HG03097 (cell line): Measurements from ENCODE around the gene RHOT2.
A peak's percentile ranks its signal among the peaks of the same experiment; 100 is the strongest.

ENCODE experiments used
- ATAC-seq: cut with Tn5 transposase; IDR thresholded peaks from one replicate; pipeline ENCODE4 v1.9.1; 2021; ENCODE audit not compliant: unreplicated experiment, low FRiP score

RHOT2 gene

GRCh38 chr16:667780-668518, at the start of gene RHOT2:
Gene RHOT2, plus strand, starts transcription at chr16:668132. Its CDS starts 68 bp downstream, at chr16:668200.
- peak; percentile 82 for ATAC-seq

- no peak for ATAC-seq
Observed at GRCh38 chr16:619476-620100, 48.3 kb upstream of the RHOT2 start.

- ATAC-seq: no peak
Observed at GRCh38 chr16:620700-621525, 47.0 kb upstream of the RHOT2 start.

DNA sequence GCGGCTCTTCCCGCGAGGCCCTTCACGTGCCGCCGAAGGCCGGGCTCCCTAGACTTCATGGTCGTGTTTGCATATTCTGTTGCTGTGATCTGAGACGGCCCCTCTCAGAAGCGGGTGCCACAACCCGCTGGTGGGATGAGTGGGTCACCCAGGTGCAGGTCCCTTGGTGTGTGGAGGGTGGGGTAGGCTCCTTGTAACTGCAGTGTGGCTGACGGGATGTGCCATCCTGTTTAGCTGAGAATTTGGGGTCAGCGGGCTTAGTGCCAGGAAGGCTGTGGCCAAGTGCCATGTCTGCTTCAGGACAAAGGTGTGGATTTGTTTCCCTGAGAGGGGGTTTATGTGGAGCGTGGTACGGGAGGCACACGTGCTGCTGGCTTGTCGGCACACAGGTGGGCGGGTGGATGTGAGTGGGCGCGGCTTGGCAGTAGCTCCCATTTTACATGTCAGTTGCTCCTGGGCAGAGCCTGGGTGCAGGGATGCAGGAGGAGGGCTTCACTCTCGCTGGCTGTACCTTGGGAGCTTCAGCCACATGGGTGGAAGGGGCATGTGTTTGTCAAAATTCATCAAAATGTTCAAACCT, 46.3 kb upstream of the RHOT2 start:
- no peak for ATAC-seq

- ATAC-seq: no peak
Observed at GRCh38 chr16:622920-623280, 45.0 kb upstream of the RHOT2 start.

DNA sequence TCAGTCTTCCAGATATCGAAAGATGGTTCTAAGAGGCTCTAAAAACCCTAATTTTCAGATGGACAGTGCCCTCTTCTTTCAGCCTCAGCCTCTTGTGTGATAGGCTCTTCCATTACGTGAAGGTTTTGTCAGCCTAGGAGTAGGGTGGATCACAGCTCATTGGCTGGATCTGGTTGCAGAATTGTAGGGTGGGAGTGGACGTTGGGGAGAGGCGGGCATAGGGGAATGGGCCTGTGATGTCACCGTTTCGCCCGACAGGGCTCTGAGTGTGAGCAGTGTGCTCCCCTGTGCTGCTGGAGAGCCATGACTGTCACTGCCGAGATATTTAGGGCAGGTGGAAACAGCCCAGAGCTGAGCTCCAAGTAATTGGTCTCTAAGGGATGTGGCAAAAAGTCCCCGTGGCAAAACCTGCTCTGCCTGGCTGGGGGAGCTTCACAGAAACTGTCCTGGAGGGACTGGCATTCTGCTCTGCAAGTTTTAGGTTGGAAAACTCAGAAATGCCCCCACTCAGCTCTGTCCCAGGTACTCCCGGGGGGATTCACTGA, 43.3 kb upstream of the RHOT2 start:
- no peak for ATAC-seq

DNA sequence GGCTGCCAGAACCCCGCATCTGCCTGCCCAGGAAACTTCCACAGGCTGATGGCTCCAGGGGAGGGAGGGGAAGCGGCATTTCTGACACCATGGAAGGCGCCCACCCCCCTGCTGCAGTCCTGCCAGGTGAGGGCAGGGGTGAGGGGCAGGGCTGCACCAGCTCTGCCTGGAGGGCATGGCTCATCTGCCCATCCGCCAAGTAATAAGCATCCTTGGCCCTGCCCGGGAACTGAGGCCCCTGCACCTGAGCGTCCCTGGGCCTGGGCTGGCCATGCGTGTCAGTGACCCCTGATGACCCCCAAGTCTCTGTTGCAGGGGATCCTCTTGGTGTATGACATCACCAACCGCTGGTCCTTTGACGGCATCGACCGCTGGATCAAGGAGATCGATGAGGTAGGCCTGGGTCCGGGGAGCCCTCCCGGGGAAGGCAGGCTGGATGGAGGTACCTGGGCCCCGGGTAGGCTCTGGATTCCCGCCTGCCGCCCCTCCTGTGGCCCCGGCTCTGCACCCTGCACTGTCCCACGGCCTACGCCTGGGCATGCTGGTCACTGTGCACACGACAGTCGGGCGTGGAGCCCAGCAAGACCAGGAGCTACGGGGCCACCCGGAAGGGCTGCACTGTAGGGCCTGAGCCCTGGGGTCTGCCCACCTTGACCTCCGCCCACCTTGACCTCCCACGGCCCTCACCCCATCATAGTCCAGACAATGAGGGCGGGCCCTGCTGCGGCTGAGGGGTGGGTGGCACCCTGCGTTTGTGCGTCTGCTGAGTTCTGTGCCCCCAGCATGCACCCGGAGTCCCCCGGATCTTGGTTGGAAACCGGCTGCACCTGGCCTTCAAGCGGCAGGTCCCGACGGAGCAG, 42.6 kb upstream of the RHOT2 start:
- no peak for ATAC-seq

GRCh38 chr16:625977-626765, 41.8 kb upstream of the RHOT2 start:
- no peak for ATAC-seq

DNA sequence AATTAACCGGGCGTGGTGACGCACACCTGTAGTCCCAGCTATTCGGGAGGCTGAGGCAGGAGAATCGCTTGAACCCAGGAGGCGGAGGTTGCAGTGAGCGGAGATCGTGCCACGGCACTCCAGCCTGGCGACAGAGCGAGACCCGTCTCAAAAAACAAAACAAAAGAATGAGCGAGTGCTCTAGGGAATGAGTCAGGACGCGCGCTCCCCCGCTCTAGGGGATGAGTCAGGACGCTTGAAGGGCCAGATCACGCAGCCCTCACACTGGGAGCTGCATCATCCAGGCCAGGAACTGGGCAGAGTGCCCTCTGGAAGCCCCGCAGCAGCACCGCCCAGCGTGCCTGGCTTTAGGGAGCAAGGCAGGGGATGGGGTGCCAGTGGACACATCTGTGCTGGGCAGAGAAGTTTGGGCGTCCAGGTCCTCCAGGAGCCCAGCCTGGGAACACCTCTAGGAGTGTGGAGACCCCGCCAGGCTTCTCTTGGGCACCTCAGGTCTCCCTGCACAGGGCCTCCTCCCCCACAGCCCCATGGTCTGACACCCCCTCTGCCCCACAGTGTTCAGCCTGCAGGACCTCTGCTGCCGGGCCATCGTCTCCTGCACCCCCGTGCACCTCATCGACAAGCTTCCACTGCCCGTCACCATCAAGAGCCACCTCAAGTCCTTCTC, 41.0 kb upstream of the RHOT2 start:
- no peak for ATAC-seq

DNA sequence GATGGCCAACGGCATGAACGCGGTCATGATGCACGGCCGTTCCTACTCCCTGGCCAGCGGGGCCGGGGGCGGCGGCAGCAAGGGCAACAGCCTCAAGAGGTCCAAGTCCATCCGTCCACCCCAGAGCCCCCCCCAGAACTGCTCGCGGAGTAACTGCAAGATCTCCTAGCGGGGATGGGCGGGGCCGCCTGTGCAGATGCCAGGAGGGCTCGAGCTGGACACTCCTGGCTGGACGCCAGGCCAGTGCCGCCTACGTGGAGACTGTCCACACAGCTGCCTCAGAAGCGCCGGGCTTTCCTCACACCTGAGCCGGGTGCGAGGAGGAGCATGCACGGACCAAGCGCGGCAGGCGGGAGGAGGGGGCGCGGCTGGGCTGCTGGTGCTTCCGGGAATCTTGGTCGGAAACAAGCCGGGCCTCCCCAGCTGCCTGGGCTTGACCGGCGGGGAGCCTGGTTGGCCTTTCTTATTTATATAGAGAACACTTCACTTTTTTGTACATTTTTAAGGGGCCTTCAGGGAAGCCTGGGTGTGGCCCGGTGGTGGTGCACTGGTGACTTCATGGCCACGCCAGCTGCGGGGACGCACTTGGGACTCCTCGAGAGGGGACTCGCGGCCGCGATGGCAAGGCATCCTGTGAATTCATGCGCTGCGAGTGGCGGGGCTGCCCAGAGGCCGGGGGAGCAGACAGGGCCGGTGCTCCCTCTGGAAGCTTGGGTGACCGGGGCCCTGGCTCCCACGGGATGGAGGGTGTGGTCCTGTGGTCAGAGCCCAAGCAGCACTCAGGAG, 40.3 kb upstream of the RHOT2 start:
- no peak for ATAC-seq

DNA sequence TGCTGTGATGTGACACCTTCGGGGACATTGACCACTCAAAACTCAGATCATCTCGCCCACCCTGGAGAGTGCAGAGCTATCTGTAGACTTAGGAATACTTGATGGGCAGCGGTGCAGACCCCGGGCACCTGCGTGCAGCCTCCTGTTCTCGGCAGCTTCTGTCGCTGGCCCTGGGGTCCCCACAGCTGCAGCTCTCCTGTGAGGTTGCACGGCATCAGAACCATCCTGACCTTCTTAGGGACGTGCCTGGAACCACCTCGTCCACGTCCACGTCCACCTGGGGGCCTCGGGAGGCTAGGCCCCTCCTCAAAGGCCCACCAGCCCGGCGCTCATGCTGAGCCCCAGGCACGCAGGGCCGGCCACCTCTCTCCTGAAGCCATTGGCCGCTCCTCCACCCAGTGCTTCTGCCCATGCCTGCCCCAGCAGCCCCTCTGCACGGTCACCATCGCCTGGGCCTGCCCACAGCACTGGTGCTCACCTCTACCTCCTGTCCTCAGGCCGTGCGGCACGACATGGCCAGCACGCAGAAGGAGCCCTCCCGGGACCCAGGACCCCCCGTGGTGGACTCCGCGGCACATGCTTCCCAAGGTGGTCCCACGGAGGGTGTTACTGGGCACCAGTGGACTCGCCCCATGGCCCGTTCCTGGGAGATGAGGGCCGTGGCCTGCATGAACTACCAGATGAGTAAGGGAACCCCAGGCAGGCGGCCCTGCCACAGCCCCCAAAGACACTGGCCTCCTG, 39.4 kb upstream of the RHOT2 start:
- ATAC-seq: no peak

DNA sequence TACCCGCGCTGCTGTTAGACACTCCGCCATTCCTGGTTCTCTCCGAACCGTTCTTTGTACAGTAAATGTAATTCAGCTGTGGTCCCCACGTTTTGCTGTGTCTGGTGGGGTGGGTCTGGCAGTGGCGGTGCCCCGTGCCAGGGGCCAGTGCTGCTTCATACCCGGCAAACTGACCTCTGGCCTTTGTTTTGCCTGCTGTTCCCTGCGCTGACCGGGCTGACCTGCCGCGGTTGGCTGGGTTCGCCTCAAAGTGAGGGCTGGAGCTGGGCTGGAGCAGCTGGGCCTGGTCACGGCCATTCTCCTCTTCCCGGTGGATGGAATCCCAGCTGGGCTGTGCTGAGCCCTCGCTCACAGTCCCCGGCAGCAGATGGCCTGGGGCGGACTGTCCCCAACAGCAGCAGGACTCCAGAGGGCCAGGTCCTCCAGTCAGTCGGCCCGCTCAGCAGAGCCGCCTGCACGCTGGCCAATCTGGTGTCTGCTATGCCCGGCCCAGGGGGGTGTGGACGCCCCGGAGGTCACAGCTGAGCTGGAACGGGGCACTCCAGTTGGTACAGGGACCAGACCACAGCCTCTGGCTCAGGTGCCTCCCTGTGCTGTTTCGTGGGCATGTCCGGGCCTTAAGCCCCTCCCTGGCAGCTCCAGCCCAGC, 38.6 kb upstream of the RHOT2 start:
- ATAC-seq: no peak

GRCh38 chr16:629833-630248, 38.1 kb upstream of the RHOT2 start:
- no peak for ATAC-seq

- no peak for ATAC-seq
Observed at GRCh38 chr16:630249-630814, 37.6 kb upstream of the RHOT2 start.

DNA sequence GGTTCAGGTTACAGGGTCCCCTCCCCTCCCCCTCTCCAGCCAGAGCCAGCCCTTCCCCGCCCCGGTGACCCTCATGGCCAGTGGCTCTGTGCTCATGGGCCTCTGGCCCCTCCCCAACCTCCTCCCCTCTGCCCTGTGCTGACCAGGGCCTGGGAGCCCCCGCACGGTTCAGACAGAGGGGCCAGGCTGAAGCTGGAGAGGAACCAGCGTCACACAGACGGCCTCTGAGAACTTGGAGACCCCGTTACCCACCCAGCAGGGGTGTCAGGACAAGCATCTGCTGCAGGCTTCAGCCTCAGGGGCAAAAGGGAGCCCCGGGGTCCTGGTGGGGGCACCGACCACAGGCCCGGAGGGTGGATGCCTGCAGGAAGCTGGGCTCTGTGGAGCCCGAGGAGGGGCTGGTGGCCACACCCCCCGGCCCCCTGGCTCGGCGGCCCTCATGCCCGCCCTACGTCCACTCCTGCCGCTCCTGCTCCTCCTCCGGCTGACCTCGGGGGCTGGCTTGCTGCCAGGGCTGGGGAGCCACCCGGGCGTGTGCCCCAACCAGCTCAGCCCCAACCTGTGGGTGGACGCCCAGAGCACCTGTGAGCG, 37.0 kb upstream of the RHOT2 start, which contains the start of gene WFIKKN1:
WFIKKN1 (plus strand) TSS at position 171 of the 591 bp plus-strand sequence; CDS start at position 440, 269 bp downstream.
- no peak for ATAC-seq

GRCh38 chr16:631808-632358, 36.0 kb upstream of the RHOT2 start:
- ATAC-seq: no peak
